GM12878 (cell line): ENCODE measurements around the gene FOXI3. TPM values are rescaled to one million over a fixed set of nuclear protein-coding genes. Genes with fewer than 3 reads are reported as not detected.

Source experiments
- ATAC-seq: fragments of 200-7000 bp; cut with Tn5 transposase; 3 replicates; pipeline ENCODE4 v1.9.1; 2020; ENCODE audit warnings: mild to moderate bottlenecking, moderate library complexity
- BruUV-seq: library from RNA; stranded (reverse); fragments of 400-500 nt; replicated peaks from 2 replicates; lab custom pipeline; 2021; lab: Mats Ljungman, UMichigan
- CTCF ChIA-PET: fragments of 300-600 bp; sonication (Branson Sonifier 250); formaldehyde crosslinking; extraction: SDS; loops from one replicate; lab custom pipeline; 2021; ENCODE audit warnings: inconsistent platforms; lab: Yijun Ruan, JAX
- POLR2A ChIA-PET: fragments of 350-600 bp; formaldehyde crosslinking; extraction: SDS; loops from one replicate; lab custom pipeline; 2021; ENCODE audit warnings: inconsistent platforms; lab: Charles Lee
- RAD21 ChIA-PET: fragments of 300-600 bp; sonication (Branson Sonifier 250); formaldehyde crosslinking; loops from one replicate; lab custom pipeline; 2023; ENCODE audit warnings: antibody characterized with exemption; ENCODE audit not compliant: unreplicated experiment; lab: Charles Lee
- SMC1A ChIA-PET: fragments of 300-600 bp; sonication (Branson Sonifier 250); formaldehyde crosslinking; loops from one replicate; lab custom pipeline; 2023; ENCODE audit not compliant: unreplicated experiment, uncharacterized antibody; lab: Charles Lee
- DNase-seq: peaks from one replicate; pipeline ENCODE4 v3.0.0-alpha.2; 2011; ENCODE audit warnings: low read depth, low spot score
- FAIRE-seq: peaks from 3 replicates; lab custom pipeline; 2011; peaks lifted over from hg19 to GRCh38; lab: Jason Lieb, UNC
- H2AFZ ChIP-seq: 2 replicates; pipeline ENCODE4 v1.6.0; 2011; ENCODE audit warnings: low read depth, low read length, control low read depth; ENCODE audit not compliant: control insufficient read depth
- H3K27ac ChIP-seq: 2 replicates; pipeline ENCODE4 v1.5.1; 2011; ENCODE audit warnings: control low read depth; ENCODE audit not compliant: control insufficient read depth, insufficient read depth
- H3K27me3 ChIP-seq, 2 experiments: replicated peaks in 1 of 2; 2 replicates each; pipeline versions ENCODE4 v1.6.0 to v1.6.1; 2011; ENCODE audit warnings: low read length in 1 of 2; ENCODE audit not compliant: control insufficient read depth in 2 of 2, insufficient read depth in 2 of 2
- H3K36me3 ChIP-seq, 2 experiments: 2 replicates each; pipeline ENCODE4 v1.5.1; 2011; ENCODE audit warnings: low read length in 1 of 2; ENCODE audit not compliant: control insufficient read depth in 2 of 2, insufficient read depth in 2 of 2
- H3K4me1 ChIP-seq: 2 replicates; pipeline ENCODE4 v1.6.1; 2011; ENCODE audit warnings: mild to moderate bottlenecking, low read length, moderate library complexity, mixed read lengths; ENCODE audit not compliant: control insufficient read depth, insufficient read depth
- H3K4me2 ChIP-seq: 2 replicates; pipeline ENCODE4 v1.6.0; 2011; ENCODE audit warnings: control low read depth; ENCODE audit not compliant: control insufficient read depth, insufficient read depth
- H3K4me3 ChIP-seq: fragments of 200-600 bp; sonication (generic); 2 replicates; pipeline ENCODE4 v1.5.1; 2016
- H3K79me2 ChIP-seq: 2 replicates; pipeline ENCODE4 v1.6.0; 2011; ENCODE audit warnings: low read length; ENCODE audit not compliant: control insufficient read depth, insufficient read depth
- H3K9ac ChIP-seq: 2 replicates; pipeline ENCODE4 v1.8.0; 2011; ENCODE audit warnings: low read length, control low read depth, mixed read lengths; ENCODE audit not compliant: control insufficient read depth, insufficient read depth
- H3K9me3 ChIP-seq: replicated peaks from 3 replicates; pipeline ENCODE4 v1.5.1; 2011; ENCODE audit warnings: mild to moderate bottlenecking, low read length; ENCODE audit not compliant: control insufficient read depth, insufficient read depth
- H4K20me1 ChIP-seq: 2 replicates; pipeline ENCODE4 v1.6.0; 2011; ENCODE audit not compliant: control insufficient read depth, insufficient read depth
- BMI1 ChIP-seq: fragments of 450-650 bp; IDR thresholded peaks from 2 replicates; pipeline ENCODE4 v1.6.1; 2016; ENCODE audit warnings: mild to moderate bottlenecking, moderate library complexity, borderline replicate concordance
- CHD2 ChIP-seq: IDR thresholded peaks from 2 replicates; pipeline ENCODE4 v1.6.1; 2011; ENCODE audit warnings: low read depth, low read length, improper control_type of control experiment, borderline replicate concordance
- CREB1 ChIP-seq: IDR thresholded peaks from 2 replicates; pipeline ENCODE4 v1.6.1; 2012; ENCODE audit warnings: low read depth, mild to moderate bottlenecking, inconsistent platforms
- CREM ChIP-seq: IDR thresholded peaks from 2 replicates; pipeline ENCODE4 v1.6.1; 2014; ENCODE audit warnings: antibody characterized with exemption, low read depth
- E4F1 ChIP-seq: fragments of 450-650 bp; IDR thresholded peaks from 2 replicates; pipeline ENCODE4 v1.6.1; 2018; ENCODE audit warnings: borderline replicate concordance, mild to moderate bottlenecking; ENCODE audit not compliant: partially characterized antibody
- EP300 ChIP-seq, 2 experiments: fragments of 150-350 bp in 1 of 2; IDR thresholded peaks; 2 replicates each; pipeline ENCODE4 v1.6.1; 2011 to 2012; ENCODE audit warnings: low read depth in 2 of 2, low read length in 2 of 2, borderline replicate concordance in 1 of 2, improper control_type of control experiment in 1 of 2, inconsistent platforms in 1 of 2; ENCODE audit not compliant: control insufficient read depth in 1 of 2
- FOXM1 ChIP-seq: IDR thresholded peaks from 2 replicates; pipeline ENCODE4 v1.6.1; 2012; ENCODE audit warnings: low read depth, mild to moderate bottlenecking, inconsistent platforms, low read length, moderate library complexity
- GABPA ChIP-seq: IDR thresholded peaks from 2 replicates; pipeline ENCODE4 v1.6.1; 2014; ENCODE audit warnings: antibody characterized with exemption, low read depth, mild to moderate bottlenecking, inconsistent platforms
- JUNB ChIP-seq: IDR thresholded peaks from 2 replicates; pipeline ENCODE4 v1.6.1; 2016; ENCODE audit warnings: antibody characterized with exemption, mild to moderate bottlenecking
- MYB ChIP-seq: fragments of 150-350 bp; IDR thresholded peaks from 2 replicates; pipeline ENCODE4 v1.6.1; 2014; ENCODE audit warnings: mild to moderate bottlenecking, low read depth, low read length, borderline replicate concordance
- PAX8 ChIP-seq: fragments of 450-650 bp; IDR thresholded peaks from 2 replicates; pipeline ENCODE4 v1.6.1; 2017; ENCODE audit warnings: mild to moderate bottlenecking, moderate library complexity
- SPI1 ChIP-seq: IDR thresholded peaks from 2 replicates; pipeline ENCODE4 v1.6.1; 2011; ENCODE audit warnings: low read depth, mild to moderate bottlenecking, low read length, moderate library complexity, borderline replicate concordance; ENCODE audit not compliant: insufficient read depth
- SUZ12 ChIP-seq: fragments of 200-600 bp; sonication (generic); IDR thresholded peaks from one replicate; pipeline ENCODE4 v1.6.1; 2018; ENCODE audit warnings: antibody characterized with exemption, mild to moderate bottlenecking; ENCODE audit not compliant: unreplicated experiment
- WRNIP1 ChIP-seq: IDR thresholded peaks from 2 replicates; pipeline ENCODE4 v1.6.1; 2011; ENCODE audit warnings: low read depth, low read length, improper control_type of control experiment, borderline replicate concordance
- WGBS: methylation state at CpG from one replicate; pipeline ENCODE4 v1.1.6; 2016; ENCODE audit warnings: low lambda C conversion rate; ENCODE audit not compliant: insufficient replicate concordance, insufficient coverage; ENCODE audit errors: missing lambda C conversion rate; 5-methylcytosine and 5-hydroxymethylcytosine counted together
- in situ Hi-C: fragments of 300-500 bp; cut with MboI; formaldehyde crosslinking; loops from 9 replicates; pipeline ENCODE4 v1.14.3; 2018; ENCODE audit warnings: mixed read lengths
- intact Hi-C: fragments of 100-400 bp; cut with micrococcal nuclease; formaldehyde crosslinking; loops from one replicate; pipeline ENCODE4 v1.14.2; 2022; ENCODE audit not compliant: unreplicated experiment
- polyA plus RNA-seq, 11 experiments: library from polyadenylated mRNA; depleted of rRNA in 4 of 11; unstranded in 6 of 11; stranded (reverse) in 5 of 11; fragments of >200 nt; fragmentation: Nextera tagmentation in 4 of 11; fragmentation: Illumina TruSeq in 1 of 11; extraction: Ambion mirVana in 4 of 11; extraction: Trizol in 1 of 11; gene quantifications; 1 replicate in 1 of 11; 2 replicates in 10 of 11; pipeline versions ENCODE4 v1.2.1 to v1.2.3, GENCODE V29; 2011 to 2016; ENCODE audit warnings: inconsistent platforms in 2 of 11, missing spikeins in 2 of 11, low read depth in 1 of 11
- total RNA-seq, 4 experiments: library from RNA; depleted of rRNA in 3 of 4; stranded (reverse); fragments of >200 nt in 3 of 4; fragmentation: Illumina TruSeq in 1 of 4; extraction: Trizol in 1 of 4; gene quantifications; 2 replicates each; pipeline versions ENCODE4 v1.2.1 to v1.2.3, GENCODE V29; 2013 to 2021
- TF ChIP-seq, protein P1 (sequence below): fragments of 450-650 bp; IDR thresholded peaks from 2 replicates; pipeline ENCODE4 v1.6.1; 2016; ENCODE audit warnings: mild to moderate bottlenecking

The FOXI3 gene
- total and polyA plus RNA-seq, 10 of the 15 experiments (the other 5 are each of a cell fraction or from before 2014, with no cell fraction given), result not detected

DNA sequence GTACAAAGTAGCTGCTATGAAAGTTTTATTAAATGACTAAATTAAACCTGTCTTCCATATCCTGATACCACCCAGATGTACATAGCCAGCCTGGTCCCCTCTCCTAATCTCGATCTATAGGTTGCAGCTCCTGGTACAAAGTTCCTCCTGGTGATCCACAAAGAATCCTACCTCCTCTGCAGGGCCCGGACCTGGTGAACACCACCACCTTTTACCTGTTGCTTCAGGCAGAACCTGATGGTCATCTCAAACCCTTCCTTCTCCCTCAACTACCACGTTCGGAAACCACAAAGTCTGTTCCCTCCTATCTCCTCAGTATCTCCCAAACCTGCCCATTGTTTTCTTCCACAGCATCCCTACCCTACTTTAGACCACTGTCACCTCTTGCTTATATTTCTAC lies 15.5 kb downstream of the FOXI3 start:
- Histone ChIP-seq H3K9me3 (no peaks in the 10 kb centered on the region), H3K4me3 (no peak overlapping the region), H3K27ac (no peak overlapping the region), H3K79me2 (no peaks in the 10 kb centered on the region), H3K36me3 (no peaks in the 10 kb centered on the region), H3K27me3 (no peaks in the 10 kb centered on the region), H4K20me1 (no peaks in the 10 kb centered on the region), H3K9ac (no peak overlapping the region), H2AFZ (no peak overlapping the region), H3K4me1 (no peaks in the 10 kb centered on the region), H3K4me2 (no peak overlapping the region)
- FAIRE-seq (no peak), DNase-seq (no peak), ATAC-seq (no peak)
- no TSS peak for BruUV-seq
- ChIA-PET POLR2A (no interaction called here), SMC1A (no interaction called here), RAD21 (no interaction called here), CTCF (no interaction called here)
- in situ Hi-C loops (no loop called here), intact Hi-C loops (no loop called here)
- TF ChIP-seq E4F1 (no peak), MYB (no peak)
- WGBS, result 24% methylated on average over 4 of the region's 4 CpGs

DNA sequence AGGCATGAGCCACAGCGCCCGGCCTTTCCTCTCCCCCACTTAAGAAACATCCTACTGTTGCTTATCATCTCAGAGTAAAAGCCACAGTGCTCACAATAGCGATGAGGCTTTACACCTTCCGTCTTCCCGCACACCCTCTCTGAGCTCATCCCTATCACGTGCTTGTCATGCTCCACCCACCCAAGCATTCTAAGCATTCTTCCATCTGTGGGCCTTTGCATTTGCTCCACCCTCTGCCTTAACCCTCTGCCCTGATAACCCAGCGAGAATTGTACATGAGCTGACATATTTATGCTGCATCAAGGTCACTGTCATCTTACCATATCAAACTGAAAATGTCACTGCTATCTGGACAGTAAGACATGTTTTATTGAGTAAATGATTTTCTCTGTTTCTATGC lies 22.6 kb downstream of the FOXI3 start:
- H3K79me2 ChIP-seq, result no peaks in the 10 kb centered on the region
- DNase-seq (no peak), ATAC-seq (no peak), FAIRE-seq (no peak)
- no TSS peak for BruUV-seq
- H3K4me2 ChIP-seq, result no peak overlapping the region
- no peak overlapping the region for H2AFZ ChIP-seq
- no peaks in the 10 kb centered on the region for H3K4me1 ChIP-seq
- ChIA-PET CTCF (no interaction called here), SMC1A (no interaction called here), RAD21 (no interaction called here), POLR2A (no interaction called here)
- H3K27me3 ChIP-seq, result no peaks in the 10 kb centered on the region
- H3K4me3 ChIP-seq, result no peak overlapping the region
- no peaks in the 10 kb centered on the region for H3K36me3 ChIP-seq
- H3K9ac ChIP-seq, result no peak overlapping the region
- H3K9me3 ChIP-seq, result no peaks in the 10 kb centered on the region
- WGBS, result 72% methylated on average over 7 of the region's 7 CpGs
- H3K27ac ChIP-seq, result no peak overlapping the region
- in situ Hi-C loops (no loop called here), intact Hi-C loops (no loop called here)
- H4K20me1 ChIP-seq, result no peaks in the 10 kb centered on the region
- TF ChIP-seq SUZ12 (no peak), SPI1 (no peak), CHD2 (no peak), FOXM1 (no peak), JUNB (no peak), WRNIP1 (no peak), PAX8 (no peak), BMI1 (no peak), GABPA (no peak), CREB1 (no peak), EP300 (IDR thresholded peaks at IDR 0.05; ENCODE audit: borderline replicate concordance in 1 of 2, control insufficient read depth in 1 of 2, low read depth in 2 of 2, low read length in 2 of 2) (no peak), CREM (no peak)
- TF ChIP-seq, protein P1, sequence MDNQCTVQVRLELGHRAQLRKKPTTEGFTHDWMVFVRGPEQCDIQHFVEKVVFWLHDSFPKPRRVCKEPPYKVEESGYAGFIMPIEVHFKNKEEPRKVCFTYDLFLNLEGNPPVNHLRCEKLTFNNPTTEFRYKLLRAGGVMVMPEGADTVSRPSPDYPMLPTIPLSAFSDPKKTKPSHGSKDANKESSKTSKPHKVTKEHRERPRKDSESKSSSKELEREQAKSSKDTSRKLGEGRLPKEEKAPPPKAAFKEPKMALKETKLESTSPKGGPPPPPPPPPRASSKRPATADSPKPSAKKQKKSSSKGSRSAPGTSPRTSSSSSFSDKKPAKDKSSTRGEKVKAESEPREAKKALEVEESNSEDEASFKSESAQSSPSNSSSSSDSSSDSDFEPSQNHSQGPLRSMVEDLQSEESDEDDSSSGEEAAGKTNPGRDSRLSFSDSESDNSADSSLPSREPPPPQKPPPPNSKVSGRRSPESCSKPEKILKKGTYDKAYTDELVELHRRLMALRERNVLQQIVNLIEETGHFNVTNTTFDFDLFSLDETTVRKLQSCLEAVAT, result no peak
